Fibroblast of mammary gland (primary cell): ENCODE data around the gene ASCC1.

Source experiments
- DNase-seq: peaks from one replicate; pipeline ENCODE4 v3.0.0-alpha.2; 2010; ENCODE audit warnings: low read depth
- H3K4me3 ChIP-seq: 2 replicates; pipeline ENCODE4 v1.5.1; 2011; ENCODE audit warnings: low read depth, mild to moderate bottlenecking, low read length, moderate library complexity; ENCODE audit not compliant: control insufficient read depth
- TF ChIP-seq, protein P1 (sequence below): conservative IDR thresholded peaks from 2 replicates; pipeline ENCODE4 v1.5.1; 2011; ENCODE audit warnings: low read depth, low read length, inconsistent platforms; ENCODE audit not compliant: control insufficient read depth, insufficient read depth

The ASCC1 gene

DNA sequence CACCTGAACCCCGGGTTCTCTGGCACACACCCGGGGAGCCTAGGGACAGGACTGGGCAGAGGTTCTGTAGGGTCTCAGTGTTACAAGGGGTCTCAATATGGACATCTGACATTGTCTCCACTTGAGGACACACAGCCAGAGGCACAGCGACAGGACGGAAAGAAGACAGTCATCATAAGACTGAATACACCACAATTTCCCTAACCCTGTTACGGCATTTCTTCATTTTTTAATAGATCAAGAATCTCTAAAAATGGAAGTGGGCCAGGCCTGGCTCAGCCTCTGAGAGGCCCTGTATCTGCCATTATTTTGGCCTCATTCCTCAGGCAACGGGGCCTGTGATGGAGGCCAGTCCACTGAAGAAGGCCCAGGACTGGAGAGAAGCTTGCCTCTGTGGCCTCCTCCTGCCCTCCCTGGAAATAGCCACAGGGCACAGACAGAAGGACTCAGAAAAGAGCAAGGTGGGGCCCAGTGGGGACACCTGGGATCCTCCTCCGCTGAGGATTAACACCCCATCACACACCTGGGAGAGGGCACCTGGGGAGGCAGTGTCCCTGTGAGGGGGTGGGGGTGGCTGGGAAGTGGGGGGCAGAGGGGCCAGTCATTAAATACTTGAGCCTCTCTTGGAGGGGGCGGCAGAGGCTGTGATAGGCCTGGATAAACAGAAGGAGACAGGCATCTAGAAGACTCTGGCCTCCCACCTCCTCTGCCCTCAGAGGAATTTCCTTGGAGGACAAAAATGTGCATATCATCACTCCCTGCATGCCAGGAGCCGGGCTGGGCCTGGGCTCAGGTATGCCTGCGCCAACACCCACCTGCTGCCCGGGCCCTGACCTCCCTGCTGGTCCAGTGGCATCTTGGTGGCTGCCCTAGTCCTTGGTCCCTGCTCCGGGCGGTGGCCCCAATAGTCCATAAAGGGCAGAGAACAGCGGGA, 135.8 kb downstream of the ASCC1 start:
- DNase-seq = no peak
- H3K4me3 ChIP-seq = no peak overlapping the region
- TF ChIP-seq, protein P1, sequence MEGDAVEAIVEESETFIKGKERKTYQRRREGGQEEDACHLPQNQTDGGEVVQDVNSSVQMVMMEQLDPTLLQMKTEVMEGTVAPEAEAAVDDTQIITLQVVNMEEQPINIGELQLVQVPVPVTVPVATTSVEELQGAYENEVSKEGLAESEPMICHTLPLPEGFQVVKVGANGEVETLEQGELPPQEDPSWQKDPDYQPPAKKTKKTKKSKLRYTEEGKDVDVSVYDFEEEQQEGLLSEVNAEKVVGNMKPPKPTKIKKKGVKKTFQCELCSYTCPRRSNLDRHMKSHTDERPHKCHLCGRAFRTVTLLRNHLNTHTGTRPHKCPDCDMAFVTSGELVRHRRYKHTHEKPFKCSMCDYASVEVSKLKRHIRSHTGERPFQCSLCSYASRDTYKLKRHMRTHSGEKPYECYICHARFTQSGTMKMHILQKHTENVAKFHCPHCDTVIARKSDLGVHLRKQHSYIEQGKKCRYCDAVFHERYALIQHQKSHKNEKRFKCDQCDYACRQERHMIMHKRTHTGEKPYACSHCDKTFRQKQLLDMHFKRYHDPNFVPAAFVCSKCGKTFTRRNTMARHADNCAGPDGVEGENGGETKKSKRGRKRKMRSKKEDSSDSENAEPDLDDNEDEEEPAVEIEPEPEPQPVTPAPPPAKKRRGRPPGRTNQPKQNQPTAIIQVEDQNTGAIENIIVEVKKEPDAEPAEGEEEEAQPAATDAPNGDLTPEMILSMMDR = no peak

DNA sequence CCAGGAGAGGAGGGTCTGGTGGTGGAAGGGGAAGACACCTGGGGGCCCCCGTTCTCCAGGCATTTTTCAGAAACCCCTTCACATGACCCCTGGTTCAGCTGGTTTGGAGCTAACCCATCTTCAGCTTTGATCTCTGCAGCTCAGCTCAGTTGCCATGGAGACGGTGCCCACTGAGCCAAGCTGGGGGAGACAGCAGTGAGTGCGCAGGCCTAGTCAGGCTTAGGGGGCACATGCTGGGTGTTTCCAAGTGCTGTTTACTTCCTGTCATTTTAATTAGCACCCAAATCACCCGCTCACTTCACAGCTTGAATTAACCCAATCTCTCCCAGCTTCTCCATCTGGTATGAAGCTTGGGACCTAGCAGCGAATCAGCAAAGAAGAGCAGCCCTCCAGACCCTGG, 136.7 kb downstream of the ASCC1 start:
- TF ChIP-seq, protein P1 = no peak
- no peak overlapping the region for H3K4me3 ChIP-seq
- DNase-seq = no peak

DNA sequence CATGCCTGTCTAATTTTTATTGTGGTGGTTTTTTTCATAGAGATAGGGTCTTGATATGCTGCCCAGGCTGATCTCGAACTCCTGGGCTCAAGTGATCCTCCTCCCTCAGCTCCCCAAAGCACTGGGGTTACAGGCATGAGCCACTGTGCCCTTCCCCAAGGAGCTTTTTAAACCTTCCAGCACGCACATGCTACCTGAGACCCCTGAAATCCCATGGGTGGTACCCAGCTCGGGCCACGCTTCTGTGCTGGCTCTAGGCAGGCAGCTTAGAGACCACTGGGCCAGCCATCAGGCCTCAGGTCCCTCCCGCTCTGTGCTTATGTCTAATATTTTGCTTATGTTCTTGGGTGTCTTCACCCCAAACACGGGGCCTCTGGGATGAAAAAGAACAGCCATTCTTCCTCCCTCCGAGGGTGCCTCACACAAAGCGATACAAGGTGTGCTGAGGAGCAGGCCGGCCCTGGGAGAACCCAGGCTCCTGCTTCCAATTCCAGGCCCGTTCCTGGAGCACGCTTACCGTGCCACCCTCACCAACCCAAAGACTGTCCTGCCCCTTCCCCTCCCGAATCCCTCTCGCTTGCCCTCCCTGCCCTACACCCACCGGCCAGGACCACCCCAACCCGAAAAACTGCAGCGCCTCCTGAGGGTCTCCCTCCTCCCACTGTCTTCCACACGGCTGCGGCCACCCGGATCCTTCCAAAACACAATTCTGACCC, 138.6 kb downstream of the ASCC1 start:
- no peak for DNase-seq
- TF ChIP-seq, protein P1 = no peak
- H3K4me3 ChIP-seq = no peak overlapping the region

DNA sequence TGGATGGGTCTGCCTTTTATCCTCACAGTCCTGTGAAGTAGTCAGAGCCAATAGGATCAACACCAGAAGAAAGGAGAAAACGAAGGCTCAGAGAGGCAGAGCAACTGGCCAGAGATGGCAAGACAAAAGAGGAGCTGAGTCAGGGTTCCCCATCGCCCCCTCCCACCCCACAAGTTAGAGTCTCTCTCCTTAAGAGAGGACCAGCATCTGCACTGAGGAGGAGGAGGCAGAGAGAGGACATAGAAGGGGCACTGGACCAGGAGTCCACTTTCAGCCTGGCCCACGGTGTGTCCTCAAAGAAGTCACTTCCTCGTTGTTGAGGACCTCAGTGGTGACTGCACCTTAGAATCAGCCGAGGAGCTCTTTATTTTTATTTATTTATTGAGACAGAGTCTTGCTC, 139.3 kb downstream of the ASCC1 start:
- TF ChIP-seq, protein P1 = no peak
- DNase-seq = no peak
- no peak overlapping the region for H3K4me3 ChIP-seq

DNA sequence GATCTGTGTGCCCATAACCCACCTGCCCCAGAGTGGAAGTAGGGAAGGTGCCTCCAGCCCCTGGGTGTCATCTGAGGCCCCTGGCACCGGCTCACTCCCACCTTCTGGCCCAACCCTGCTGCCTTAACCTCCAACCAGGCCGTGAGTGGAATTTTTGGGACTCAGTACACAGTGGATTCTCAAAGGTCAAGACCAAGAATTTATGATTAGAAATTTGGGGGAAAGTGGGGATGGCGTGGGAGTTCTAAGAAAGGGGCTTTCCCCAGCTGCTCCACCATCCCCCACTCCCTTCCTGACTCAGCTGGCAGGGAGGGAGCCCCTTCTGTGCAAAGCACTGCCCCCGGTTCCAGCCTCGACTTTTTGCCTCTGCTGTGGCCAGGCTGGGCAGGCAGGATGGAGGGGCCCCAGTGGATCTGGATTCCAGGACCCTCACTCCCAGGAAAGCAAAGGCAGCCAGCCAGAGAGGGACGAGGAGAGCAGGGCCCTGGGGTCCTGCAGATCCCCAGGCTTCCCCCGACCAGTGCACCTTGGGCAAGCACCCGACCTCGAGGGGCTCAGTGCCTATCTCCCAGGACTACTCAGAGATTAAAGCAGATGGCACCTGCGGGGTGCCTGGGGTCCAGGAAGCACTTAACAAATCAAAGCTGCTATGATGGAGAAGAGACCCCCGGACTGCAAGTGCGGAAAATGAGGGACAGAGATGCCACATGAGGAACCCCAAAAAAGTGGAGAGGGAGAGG, 140.5 kb downstream of the ASCC1 start:
- H3K4me3 ChIP-seq = no peak overlapping the region
- DNase-seq = no peak
- TF ChIP-seq, protein P1 = no peak

DNA sequence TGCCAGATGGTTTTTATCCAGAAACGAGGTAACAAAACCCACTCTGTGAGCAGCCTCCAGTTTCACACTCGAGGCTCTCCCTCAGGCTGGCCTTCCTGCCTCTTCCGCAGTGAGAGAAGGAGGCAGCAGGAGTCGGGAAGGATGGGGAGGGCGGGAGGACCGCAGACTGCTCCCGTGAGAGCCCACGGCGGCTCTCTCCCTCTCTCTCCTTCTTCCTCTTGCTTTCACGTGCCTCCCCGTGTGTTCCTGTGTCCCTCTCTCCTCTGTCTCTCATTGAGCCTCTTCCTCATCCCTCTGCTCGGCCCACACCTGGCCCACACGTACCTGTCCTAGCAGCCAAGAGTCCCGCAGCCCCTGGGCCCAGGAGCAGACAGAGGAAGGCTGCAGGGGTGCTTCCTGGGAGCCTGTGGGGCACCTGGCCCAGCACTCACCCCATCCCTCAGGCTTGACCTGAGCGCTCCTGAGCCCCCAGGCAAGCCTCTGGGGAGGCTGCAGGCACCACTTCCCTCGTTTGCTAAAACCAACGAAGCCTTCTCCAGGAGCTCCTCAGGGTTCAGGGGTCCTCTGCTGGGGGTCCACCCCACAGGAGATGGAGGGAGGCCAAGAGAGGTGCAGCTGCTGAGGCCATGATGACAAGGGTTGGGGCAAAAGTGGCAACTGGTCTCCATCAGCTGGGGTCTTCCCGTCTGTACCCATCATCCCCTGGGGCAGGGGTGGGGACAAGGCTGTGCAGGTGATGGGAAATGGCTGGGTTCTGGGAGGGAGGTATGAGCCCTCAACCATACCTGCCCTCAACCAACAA, 141.3 kb downstream of the ASCC1 start:
- TF ChIP-seq, protein P1 = no peak
- no peak for DNase-seq
- no peak overlapping the region for H3K4me3 ChIP-seq
